Cardiac muscle cell (in vitro differentiated cells and primary cell): ENCODE data around the gene EPHA4. TPM values are rescaled to one million over a fixed set of nuclear protein-coding genes. Genes with fewer than 3 reads are reported as not detected.

Experiments
- DNase-seq, 2 donors: peaks; one replicate each; pipeline versions ENCODE4 v3.0.0 to v3.0.0-alpha.2; 2010 to 2017; ENCODE audit warnings: low read depth in 1 of 2, low spot score in 1 of 2
- H3K27ac ChIP-seq: fragments of 200-600 bp; sonication (generic); 2 replicates; pipeline ENCODE4 v1.5.1; 2016
- H3K27me3 ChIP-seq: fragments of 200-600 bp; sonication (generic); 2 replicates; pipeline ENCODE4 v1.6.0; 2016; ENCODE audit warnings: control low read depth
- H3K36me3 ChIP-seq: fragments of 200-600 bp; sonication (generic); 2 replicates; pipeline ENCODE4 v1.5.1; 2016; ENCODE audit warnings: control low read depth
- H3K4me1 ChIP-seq: fragments of 200-600 bp; sonication (generic); 2 replicates; pipeline ENCODE4 v1.8.1; 2017; ENCODE audit warnings: low read depth, mild to moderate bottlenecking, mixed run types
- H3K4me3 ChIP-seq: fragments of 200-600 bp; sonication (generic); 2 replicates; pipeline ENCODE4 v1.5.1; 2016; ENCODE audit warnings: mild to moderate bottlenecking
- H3K9me3 ChIP-seq: fragments of 200-600 bp; sonication (generic); 2 replicates; pipeline ENCODE4 v1.5.1; 2017; ENCODE audit warnings: low read depth, mild to moderate bottlenecking, control low read depth
- CTCF ChIP-seq: IDR thresholded peaks from 2 replicates; pipeline ENCODE4 v1.5.1; 2012; ENCODE audit warnings: low read depth, mild to moderate bottlenecking, low read length
- polyA plus RNA-seq: library from polyadenylated mRNA; unstranded; fragments of >200 nt; fragmentation: Nextera tagmentation; extraction: Ambion mirVana; gene quantifications from 2 replicates; pipeline ENCODE4 v1.2.1, GENCODE V29; 2016
- total RNA-seq: library from RNA; depleted of rRNA; stranded (reverse); fragments of >200 nt; gene quantifications from 2 replicates; pipeline ENCODE4 v1.2.3, GENCODE V29; 2016

Gene EPHA4
- total and polyA plus RNA-seq, 2 experiments from 2014 or later: 21.2 to 70.2 TPM

GRCh38 chr2:221541131-221541735 is 30.9 kb downstream of the EPHA4 start:
- no peak overlapping the region for H3K4me3 ChIP-seq
- DNase-seq: no peak
- H3K9me3 ChIP-seq: no peaks in the 10 kb centered on the region
- H3K27me3 ChIP-seq: no peaks in the 10 kb centered on the region
- H3K27ac ChIP-seq: no peak overlapping the region
- TF ChIP-seq CTCF: no peak
- no peaks in the 10 kb centered on the region for H3K4me1 ChIP-seq
- H3K36me3 ChIP-seq: no peaks in the 10 kb centered on the region

- no peaks in the 10 kb centered on the region for H3K9me3 ChIP-seq
- peaks cover 19% of the 10 kb centered on the region for H3K4me1 ChIP-seq
- H3K4me3 ChIP-seq: no peak overlapping the region
- no peaks in the 10 kb centered on the region for H3K27me3 ChIP-seq
- no peak for TF ChIP-seq CTCF
- no peak for DNase-seq
- no peaks in the 10 kb centered on the region for H3K36me3 ChIP-seq
- H3K27ac ChIP-seq: no peak overlapping the region
Observed at GRCh38 chr2:221539246-221539645, 32.9 kb downstream of the EPHA4 start.

DNA sequence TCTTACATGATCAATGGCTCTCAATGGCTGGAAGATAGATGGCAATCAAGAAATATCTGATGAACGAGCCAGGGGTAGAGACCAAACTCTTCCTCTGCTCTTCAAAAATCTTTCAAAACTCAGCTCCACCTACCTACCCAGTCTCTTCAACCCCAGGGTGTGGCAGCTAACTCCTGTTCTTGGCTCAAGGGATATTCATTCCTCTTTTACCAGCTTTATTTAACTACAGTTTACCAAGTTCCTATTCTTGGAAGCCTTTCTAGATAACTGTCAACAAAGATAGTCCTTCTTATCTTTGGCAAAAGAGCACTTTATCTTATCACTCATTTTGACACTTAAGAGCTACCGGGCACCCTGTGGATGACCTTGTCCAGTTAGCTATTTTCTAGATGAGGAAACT is 36.3 kb downstream of the EPHA4 start:
- peaks cover 28% of the 10 kb centered on the region for H3K4me1 ChIP-seq
- TF ChIP-seq CTCF: no peak

DNA sequence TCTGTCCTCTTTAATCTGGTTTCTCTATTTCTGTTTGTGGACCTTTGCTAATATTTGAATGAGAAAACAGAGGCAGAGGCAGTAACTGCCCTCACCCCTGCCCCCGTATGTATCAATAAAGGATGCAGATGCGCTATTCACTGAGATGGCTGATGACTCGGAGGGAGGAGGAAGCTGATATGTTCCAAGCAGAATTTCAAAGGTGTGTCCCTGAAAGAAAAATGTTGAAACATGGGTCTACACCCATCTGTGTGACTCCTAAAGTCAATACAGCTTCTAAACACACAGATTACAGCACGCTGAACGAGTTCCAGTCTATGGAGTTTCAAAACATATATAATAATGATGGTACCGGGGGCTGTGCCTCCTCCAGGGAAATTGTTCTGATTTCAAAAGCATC is 38.8 kb downstream of the EPHA4 start:
- DNase-seq: no peak
- Histone ChIP-seq H3K36me3 (no peaks in the 10 kb centered on the region), H3K4me3 (no peak overlapping the region), H3K27ac (no peak overlapping the region), H3K4me1 (peaks cover 46% of the 10 kb centered on the region), H3K9me3 (no peaks in the 10 kb centered on the region), H3K27me3 (no peaks in the 10 kb centered on the region)
- TF ChIP-seq CTCF: no peak

More for the DNA sequence above, 36.3 kb downstream of the EPHA4 start:
- peak overlapping the region; percentile 32 for H3K27ac ChIP-seq
- H3K27me3 ChIP-seq: no peaks in the 10 kb centered on the region
- no peak for DNase-seq
- no peaks in the 10 kb centered on the region for H3K9me3 ChIP-seq
- no peaks in the 10 kb centered on the region for H3K36me3 ChIP-seq
- no peak overlapping the region for H3K4me3 ChIP-seq

DNA sequence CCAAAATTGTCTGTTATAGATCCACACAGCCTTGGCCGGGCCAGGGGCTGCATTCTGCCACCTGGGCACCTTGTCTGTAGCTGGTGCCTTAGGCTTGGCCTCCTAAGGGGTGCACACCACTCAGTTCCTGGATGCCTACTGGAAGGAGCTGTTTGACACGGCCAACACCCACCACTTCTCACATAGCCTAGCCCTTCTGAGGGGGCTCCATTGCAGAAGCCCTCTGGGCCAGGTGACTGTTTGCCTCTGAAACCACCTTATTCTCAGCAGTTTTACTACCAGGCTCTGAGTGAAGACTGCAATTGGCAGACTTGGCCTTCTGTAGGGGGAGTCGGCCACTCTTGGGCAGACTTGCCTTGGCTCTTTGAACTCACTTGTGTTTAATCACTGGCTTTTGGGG is 39.5 kb downstream of the EPHA4 start:
- no peak for TF ChIP-seq CTCF
- Histone ChIP-seq H3K9me3 (no peaks in the 10 kb centered on the region), H3K4me3 (no peak overlapping the region), H3K27me3 (no peaks in the 10 kb centered on the region), H3K27ac (no peak overlapping the region), H3K36me3 (no peaks in the 10 kb centered on the region), H3K4me1 (peaks cover 53% of the 10 kb centered on the region)
- no peak for DNase-seq
